ENCODE data around the gene MAGOHB. TPM values are rescaled to one million over a fixed set of nuclear protein-coding genes. Genes with fewer than 3 reads are reported as not detected.
"Not testable (repeated sequence)": the region's sequence is repeated elsewhere in the genome, so short reads cannot be mapped to it uniquely, and the experiment has no call there.

MAGOHB gene
- total RNA-seq, 1 experiment from 2014 or later: 72.0 TPM

DNA sequence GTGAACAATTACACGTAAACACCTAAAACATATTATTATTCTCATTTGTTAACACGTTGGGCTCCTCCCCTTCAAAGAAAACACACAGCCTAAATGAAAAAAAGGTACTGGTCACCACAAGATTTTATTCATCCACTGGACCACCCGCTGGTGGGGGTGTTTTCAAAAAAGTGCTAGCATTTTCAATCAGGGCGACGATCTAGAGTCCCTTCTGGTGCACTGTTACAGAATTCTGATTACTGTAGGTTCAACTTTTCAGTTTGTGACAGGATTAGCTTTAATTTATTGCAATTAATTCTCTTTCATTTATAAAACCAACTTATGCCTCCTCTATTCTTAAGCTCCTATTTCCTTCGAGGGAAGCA, 443 bp downstream of the MAGOHB start:
- Histone ChIP-seq H3K27ac (ENCODE audit: low read depth, low read length, poor library complexity, severe bottlenecking) (peak overlapping the region; percentile 90), H3K36me3 (ENCODE audit: insufficient read depth, low read length, poor library complexity, severe bottlenecking) (peaks cover 23% of the 10 kb centered on the region), H3K27me3 (replicated peaks; ENCODE audit: insufficient read depth, low read depth, low read length, poor library complexity) (no peaks in the 10 kb centered on the region), H3K4me1 (ENCODE audit: insufficient read depth, low read length, poor library complexity, severe bottlenecking) (peaks cover 4% of the 10 kb centered on the region), H3K9me3 (ENCODE audit: low read depth, low read length, poor library complexity, severe bottlenecking) (no peaks in the 10 kb centered on the region), H3K4me3 (ENCODE audit: low read depth, low read length, poor library complexity, severe bottlenecking) (peak overlapping the region; percentile 77)
- DNase-seq (ENCODE audit: low spot score): no peak
- BruUV-seq (replicated peaks): TSS peak; percentile 78
- CTCF ChIA-PET: no interaction called here
- POLR2A ChIA-PET (ENCODE audit: low non-redundant PET): no interaction called here
- intact Hi-C loops (cut with micrococcal nuclease; ENCODE audit: unreplicated experiment): no loop called here
- TF ChIP-seq CTCF (conservative IDR thresholded peaks at IDR 0.05; ENCODE audit: low read depth, low read length): no peak
- TF ChIP-seq EZH2 (IDR thresholded peaks at IDR 0.05; ENCODE audit: borderline replicate concordance, low read depth, low read length, poor library complexity, severe bottlenecking): no peak

DNA sequence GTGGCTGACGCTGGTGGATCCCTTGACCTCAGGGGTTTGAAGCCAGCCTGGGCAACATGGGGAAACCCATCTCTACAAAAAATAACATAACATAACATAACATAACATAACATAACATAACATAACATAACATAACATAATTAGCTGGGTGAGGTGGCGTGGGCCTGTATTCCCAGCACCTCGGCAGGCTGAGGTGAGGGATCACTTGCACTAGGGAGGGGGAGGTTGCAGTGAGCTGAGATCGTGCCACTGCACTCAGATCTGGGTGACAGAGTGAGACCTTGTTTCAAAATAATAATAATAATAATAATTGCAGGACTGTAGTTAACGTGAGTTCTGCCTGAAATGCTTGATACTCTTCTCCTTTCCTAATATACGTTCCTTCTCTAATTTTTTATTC, 1.3 kb downstream of the MAGOHB start:
- BruUV-seq (replicated peaks): no TSS peak
- TF ChIP-seq EZH2 (IDR thresholded peaks at IDR 0.05; ENCODE audit: borderline replicate concordance, low read depth, low read length, poor library complexity, severe bottlenecking) (no peak), CTCF (conservative IDR thresholded peaks at IDR 0.05; ENCODE audit: low read depth, low read length) (no peak)

DNA sequence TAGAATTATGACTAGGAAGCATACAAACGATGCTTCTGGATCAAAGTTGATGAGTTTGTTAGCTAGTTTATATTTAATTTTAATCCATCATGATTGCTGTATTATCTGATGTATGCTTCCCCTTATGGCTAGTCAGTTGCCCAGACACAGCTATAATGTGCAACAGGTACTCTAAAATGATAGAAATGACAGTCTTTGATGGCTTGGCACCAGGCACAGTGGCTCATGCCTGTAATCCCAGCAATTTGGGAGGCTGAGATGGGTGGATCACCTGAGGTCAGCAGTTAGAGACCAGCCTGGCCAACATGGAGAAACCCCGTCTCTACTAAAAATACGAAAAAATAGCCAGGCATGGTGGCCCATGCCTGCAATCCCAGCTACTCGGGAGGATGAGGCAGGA, 2.2 kb downstream of the MAGOHB start:
- BruUV-seq (replicated peaks); H3K27ac ChIP-seq (ENCODE audit: low read depth, low read length, poor library complexity, severe bottlenecking); H3K4me3 ChIP-seq (ENCODE audit: low read depth, low read length, poor library complexity, severe bottlenecking); DNase-seq (ENCODE audit: low spot score); H3K9me3 ChIP-seq (ENCODE audit: low read depth, low read length, poor library complexity, severe bottlenecking); intact Hi-C loops (cut with micrococcal nuclease; ENCODE audit: unreplicated experiment); H3K4me1 ChIP-seq (ENCODE audit: insufficient read depth, low read length, poor library complexity, severe bottlenecking); H3K27me3 ChIP-seq (replicated peaks; ENCODE audit: insufficient read depth, low read depth, low read length, poor library complexity); POLR2A ChIA-PET (ENCODE audit: low non-redundant PET): not testable (repeated sequence)
- peaks cover 35% of the 10 kb centered on the region for H3K36me3 ChIP-seq (ENCODE audit: insufficient read depth, low read length, poor library complexity, severe bottlenecking)
- CTCF ChIA-PET: interaction anchor here (0.7 kb wide), 1 partner anchor 563 kb away, joined by 8 read pairs; no protein-coding TSS in a partner anchor

More for the DNA sequence above, 1.3 kb downstream of the MAGOHB start:
- Histone ChIP-seq H3K9me3 (ENCODE audit: low read depth, low read length, poor library complexity, severe bottlenecking) (no peaks in the 10 kb centered on the region), H3K4me3 (ENCODE audit: low read depth, low read length, poor library complexity, severe bottlenecking) (peak overlapping the region; percentile 77), H3K27ac (ENCODE audit: low read depth, low read length, poor library complexity, severe bottlenecking) (no peak overlapping the region), H3K4me1 (ENCODE audit: insufficient read depth, low read length, poor library complexity, severe bottlenecking) (peaks cover 4% of the 10 kb centered on the region), H3K27me3 (replicated peaks; ENCODE audit: insufficient read depth, low read depth, low read length, poor library complexity) (no peaks in the 10 kb centered on the region), H3K36me3 (ENCODE audit: insufficient read depth, low read length, poor library complexity, severe bottlenecking) (peaks cover 30% of the 10 kb centered on the region)
- DNase-seq (ENCODE audit: low spot score): no peak
- CTCF ChIA-PET: no interaction called here
- POLR2A ChIA-PET (ENCODE audit: low non-redundant PET): no interaction called here
- intact Hi-C loops (cut with micrococcal nuclease; ENCODE audit: unreplicated experiment): no loop called here

- H3K9me3 ChIP-seq (ENCODE audit: low read depth, low read length, poor library complexity, severe bottlenecking): no peaks in the 10 kb centered on the region
- H3K4me3 ChIP-seq (ENCODE audit: low read depth, low read length, poor library complexity, severe bottlenecking): no peak overlapping the region
- H3K27ac ChIP-seq (ENCODE audit: low read depth, low read length, poor library complexity, severe bottlenecking): no peak overlapping the region
- peaks cover 4% of the 10 kb centered on the region for H3K4me1 ChIP-seq (ENCODE audit: insufficient read depth, low read length, poor library complexity, severe bottlenecking)
- POLR2A ChIA-PET (ENCODE audit: low non-redundant PET): no interaction called here
- H3K36me3 ChIP-seq (ENCODE audit: insufficient read depth, low read length, poor library complexity, severe bottlenecking): peaks cover 42% of the 10 kb centered on the region
- CTCF ChIA-PET: no interaction called here
- intact Hi-C loops (cut with micrococcal nuclease; ENCODE audit: unreplicated experiment): no loop called here
- TF ChIP-seq EZH2 (IDR thresholded peaks at IDR 0.05; ENCODE audit: borderline replicate concordance, low read depth, low read length, poor library complexity, severe bottlenecking): no peak
- TF ChIP-seq CTCF (conservative IDR thresholded peaks at IDR 0.05; ENCODE audit: low read depth, low read length): no peak
- no TSS peak for BruUV-seq (replicated peaks)
- no peak for DNase-seq (ENCODE audit: low spot score)
- H3K27me3 ChIP-seq (replicated peaks; ENCODE audit: insufficient read depth, low read depth, low read length, poor library complexity): no peaks in the 10 kb centered on the region
Observed at GRCh38 chr12:10610188-10610587, 3.2 kb downstream of the MAGOHB start.
